Activated CD4-positive, alpha-beta T cell treated with anti-CD3 and anti-CD28 coated beads, Interleukin-2, amount 50 U/mL, for 16 hours (primary cell): ENCODE measurements around the gene MAEA.
"Not testable (repeated sequence)": the region's sequence is repeated elsewhere in the genome, so short reads cannot be mapped to it uniquely, and the experiment has no call there.

Source experiments
- DNase-seq: peaks from one replicate; pipeline ENCODE4 v3.0.0-alpha.2; 2020

MAEA gene

GRCh38 chr4:1285151-1285789, 4.4 kb upstream of the MAEA start:
- no peak for DNase-seq

- DNase-seq, result peak; percentile 48
Measured at GRCh38 chr4:1285790-1286553, 3.7 kb upstream of the MAEA start.

- no peak for DNase-seq
Measured at GRCh38 chr4:1288786-1289185, 905 bp upstream of the MAEA start.

- DNase-seq, result no peak
Measured at GRCh38 chr4:1290165-1290977, 680 bp downstream of the MAEA start.

- DNase-seq, result no peak
Measured at GRCh38 chr4:1291091-1291490, 1.4 kb downstream of the MAEA start.

- no peak for DNase-seq
Measured at GRCh38 chr4:1291996-1292702, 2.5 kb downstream of the MAEA start.

- DNase-seq, result not testable (repeated sequence)
Measured at GRCh38 chr4:1292703-1293011, 3.0 kb downstream of the MAEA start.

GRCh38 chr4:1293531-1293941, 3.8 kb downstream of the MAEA start:
- DNase-seq, result no peak

GRCh38 chr4:1293991-1294390, 4.3 kb downstream of the MAEA start:
- no peak for DNase-seq

- DNase-seq, result no peak
Measured at GRCh38 chr4:1294424-1294823, 4.7 kb downstream of the MAEA start.

- DNase-seq, result no peak
Measured at GRCh38 chr4:1294891-1295290, 5.2 kb downstream of the MAEA start.

- DNase-seq, result no peak
Measured at GRCh38 chr4:1295405-1296055, 5.8 kb downstream of the MAEA start.

- DNase-seq, result no peak
Measured at GRCh38 chr4:1296324-1297022, 6.8 kb downstream of the MAEA start.

GRCh38 chr4:1297023-1297395, 7.3 kb downstream of the MAEA start:
- DNase-seq, result no peak

- no peak for DNase-seq
Measured at GRCh38 chr4:1297456-1298325, 8.0 kb downstream of the MAEA start.

- DNase-seq, result no peak
Measured at GRCh38 chr4:1298461-1298860, 8.8 kb downstream of the MAEA start.

- DNase-seq, result no peak
Measured at GRCh38 chr4:1299301-1299860, 9.7 kb downstream of the MAEA start.

GRCh38 chr4:1300466-1301455, 11.1 kb downstream of the MAEA start:
- DNase-seq, result peak; percentile 45

- DNase-seq, result no peak
Measured at GRCh38 chr4:1302159-1302558, 12.5 kb downstream of the MAEA start.
